ENCODE data around the gene ATP8A1. TPM values are rescaled to one million over a fixed set of nuclear protein-coding genes. Genes with fewer than 3 reads are reported as not detected.

The ATP8A1 gene
- total RNA-seq, 1 donor from 2014 or later = 44.0 TPM

DNA sequence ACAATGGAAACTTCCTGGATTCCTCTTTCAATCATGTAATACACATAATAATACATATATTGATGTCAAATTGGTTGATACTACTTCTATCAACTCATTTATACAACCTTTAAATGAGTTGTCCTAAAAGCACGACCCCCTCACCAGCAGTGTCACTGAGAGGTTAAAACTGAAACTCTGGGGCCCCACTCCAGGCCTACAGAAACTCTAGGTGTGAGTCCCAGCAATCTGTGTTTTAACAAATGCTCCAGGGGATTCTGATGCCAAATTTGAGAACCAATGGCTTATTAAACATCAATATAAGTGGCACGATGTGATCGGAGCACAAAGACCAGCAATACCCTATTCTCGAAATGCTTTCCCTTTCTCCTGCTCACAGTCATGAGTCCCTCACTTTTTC is 47.9 kb downstream of the ATP8A1 start:
- peaks cover 4% of the 10 kb centered on the region for H3K27me3 Mint-ChIP-seq (ENCODE audit: unreplicated experiment)
- TF ChIP-seq, protein P1, sequence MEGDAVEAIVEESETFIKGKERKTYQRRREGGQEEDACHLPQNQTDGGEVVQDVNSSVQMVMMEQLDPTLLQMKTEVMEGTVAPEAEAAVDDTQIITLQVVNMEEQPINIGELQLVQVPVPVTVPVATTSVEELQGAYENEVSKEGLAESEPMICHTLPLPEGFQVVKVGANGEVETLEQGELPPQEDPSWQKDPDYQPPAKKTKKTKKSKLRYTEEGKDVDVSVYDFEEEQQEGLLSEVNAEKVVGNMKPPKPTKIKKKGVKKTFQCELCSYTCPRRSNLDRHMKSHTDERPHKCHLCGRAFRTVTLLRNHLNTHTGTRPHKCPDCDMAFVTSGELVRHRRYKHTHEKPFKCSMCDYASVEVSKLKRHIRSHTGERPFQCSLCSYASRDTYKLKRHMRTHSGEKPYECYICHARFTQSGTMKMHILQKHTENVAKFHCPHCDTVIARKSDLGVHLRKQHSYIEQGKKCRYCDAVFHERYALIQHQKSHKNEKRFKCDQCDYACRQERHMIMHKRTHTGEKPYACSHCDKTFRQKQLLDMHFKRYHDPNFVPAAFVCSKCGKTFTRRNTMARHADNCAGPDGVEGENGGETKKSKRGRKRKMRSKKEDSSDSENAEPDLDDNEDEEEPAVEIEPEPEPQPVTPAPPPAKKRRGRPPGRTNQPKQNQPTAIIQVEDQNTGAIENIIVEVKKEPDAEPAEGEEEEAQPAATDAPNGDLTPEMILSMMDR (IDR thresholded peaks at IDR 0.05; ENCODE audit: unreplicated experiment) = no peak
- no peak overlapping the region for H3K4me3 Mint-ChIP-seq (ENCODE audit: unreplicated experiment)
- H3K4me1 Mint-ChIP-seq (ENCODE audit: unreplicated experiment) = no peaks in the 10 kb centered on the region
- DNase-seq (ENCODE audit: low spot score) = no peak
- H3K36me3 Mint-ChIP-seq (ENCODE audit: low read depth, unreplicated experiment) = peaks cover 5% of the 10 kb centered on the region
- H3K27ac Mint-ChIP-seq (ENCODE audit: unreplicated experiment) = no peak overlapping the region
- H3K9me3 Mint-ChIP-seq (ENCODE audit: unreplicated experiment) = no peaks in the 10 kb centered on the region

DNA sequence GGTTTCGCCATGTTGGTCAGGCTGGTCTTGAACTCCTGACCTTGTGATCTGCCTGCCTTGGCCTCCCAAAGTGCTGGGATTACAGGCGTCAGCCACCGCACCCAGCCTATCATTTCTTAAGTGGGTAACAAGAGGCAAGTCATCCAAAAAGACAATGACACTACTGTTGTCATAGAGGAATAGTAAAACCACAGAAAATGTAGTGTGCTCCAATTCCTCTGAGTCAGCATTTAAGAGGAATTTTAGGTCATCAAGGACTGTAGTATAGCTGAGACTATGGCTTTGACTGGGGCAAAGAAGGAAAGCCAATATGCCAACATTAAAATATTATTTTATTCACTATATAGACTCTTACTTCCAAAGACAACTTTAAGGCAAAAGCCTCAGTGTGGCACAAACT is 48.4 kb downstream of the ATP8A1 start:
- TF ChIP-seq, protein P1 (IDR thresholded peaks at IDR 0.05; ENCODE audit: unreplicated experiment) = no peak
- H3K4me1 Mint-ChIP-seq (ENCODE audit: unreplicated experiment) = no peaks in the 10 kb centered on the region
- DNase-seq (ENCODE audit: low spot score) = no peak
- H3K9me3 Mint-ChIP-seq (ENCODE audit: unreplicated experiment) = no peaks in the 10 kb centered on the region
- no peak overlapping the region for H3K27ac Mint-ChIP-seq (ENCODE audit: unreplicated experiment)
- no peak overlapping the region for H3K4me3 Mint-ChIP-seq (ENCODE audit: unreplicated experiment)
- H3K36me3 Mint-ChIP-seq (ENCODE audit: low read depth, unreplicated experiment) = peaks cover 5% of the 10 kb centered on the region
- H3K27me3 Mint-ChIP-seq (ENCODE audit: unreplicated experiment) = peaks cover 4% of the 10 kb centered on the region

DNA sequence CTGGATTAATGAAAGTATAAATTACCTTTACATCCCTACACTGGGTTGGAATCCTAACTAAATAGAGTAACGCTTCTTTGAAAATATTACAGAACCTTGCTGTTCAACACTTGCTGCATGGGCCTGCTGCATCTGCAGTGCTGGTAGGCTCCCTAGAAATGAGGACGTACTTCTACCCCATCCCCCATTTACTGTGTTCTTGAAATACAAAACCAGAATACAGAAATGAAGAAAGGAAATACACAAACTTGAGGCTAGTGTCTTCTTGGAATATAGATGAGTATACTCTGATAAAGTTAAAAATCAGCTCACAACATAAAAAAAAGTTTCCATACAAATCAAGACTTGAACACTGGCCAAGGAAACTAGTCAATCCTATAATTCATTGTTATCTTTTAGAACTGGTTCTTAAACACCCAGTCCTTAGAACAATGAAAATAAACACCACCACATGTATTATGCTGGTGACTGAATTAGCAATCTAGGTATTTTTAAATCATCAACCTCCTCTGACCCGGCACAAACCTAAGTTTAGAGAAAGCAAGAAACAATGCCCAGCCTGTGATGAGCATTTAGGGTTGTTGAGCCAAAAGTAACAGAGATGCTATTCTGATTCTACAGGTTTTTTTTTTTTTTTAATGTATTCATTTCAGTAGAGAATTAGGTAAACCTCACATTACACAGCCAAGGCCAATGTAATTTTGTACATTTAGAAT is 49.7 kb downstream of the ATP8A1 start:
- Mint-ChIP-seq H3K27ac (ENCODE audit: unreplicated experiment) (no peak overlapping the region), H3K4me3 (ENCODE audit: unreplicated experiment) (no peak overlapping the region), H3K4me1 (ENCODE audit: unreplicated experiment) (no peaks in the 10 kb centered on the region), H3K9me3 (ENCODE audit: unreplicated experiment) (no peaks in the 10 kb centered on the region), H3K27me3 (ENCODE audit: unreplicated experiment) (peaks cover 4% of the 10 kb centered on the region), H3K36me3 (ENCODE audit: low read depth, unreplicated experiment) (peaks cover 5% of the 10 kb centered on the region)
- DNase-seq (ENCODE audit: low spot score) = no peak
- TF ChIP-seq, protein P1 (IDR thresholded peaks at IDR 0.05; ENCODE audit: unreplicated experiment) = no peak

DNA sequence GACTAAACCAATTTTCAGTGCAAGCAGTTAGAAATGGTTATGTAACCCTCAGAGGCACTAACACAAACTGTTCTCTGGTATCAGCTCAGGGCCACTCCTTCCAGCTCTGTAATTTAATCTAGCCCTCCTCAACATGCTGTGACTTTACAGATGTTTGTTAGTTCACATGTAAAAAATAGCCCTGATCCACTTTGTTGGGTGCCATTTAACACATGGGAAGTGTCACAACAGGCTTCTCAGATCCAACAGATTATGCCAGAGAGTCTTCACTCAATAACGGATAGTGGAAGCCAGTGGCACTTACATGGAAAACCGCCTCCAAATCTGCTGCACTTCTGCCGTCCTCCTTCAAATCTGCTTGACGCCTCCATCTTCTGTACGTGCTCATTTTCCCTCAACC is 51.6 kb downstream of the ATP8A1 start:
- peaks cover 4% of the 10 kb centered on the region for H3K27me3 Mint-ChIP-seq (ENCODE audit: unreplicated experiment)
- H3K9me3 Mint-ChIP-seq (ENCODE audit: unreplicated experiment) = no peaks in the 10 kb centered on the region
- DNase-seq (ENCODE audit: low spot score) = no peak
- no peak overlapping the region for H3K27ac Mint-ChIP-seq (ENCODE audit: unreplicated experiment)
- H3K36me3 Mint-ChIP-seq (ENCODE audit: low read depth, unreplicated experiment) = peaks cover 5% of the 10 kb centered on the region
- H3K4me1 Mint-ChIP-seq (ENCODE audit: unreplicated experiment) = no peaks in the 10 kb centered on the region
- H3K4me3 Mint-ChIP-seq (ENCODE audit: unreplicated experiment) = no peak overlapping the region
- TF ChIP-seq, protein P1 (IDR thresholded peaks at IDR 0.05; ENCODE audit: unreplicated experiment) = no peak

DNA sequence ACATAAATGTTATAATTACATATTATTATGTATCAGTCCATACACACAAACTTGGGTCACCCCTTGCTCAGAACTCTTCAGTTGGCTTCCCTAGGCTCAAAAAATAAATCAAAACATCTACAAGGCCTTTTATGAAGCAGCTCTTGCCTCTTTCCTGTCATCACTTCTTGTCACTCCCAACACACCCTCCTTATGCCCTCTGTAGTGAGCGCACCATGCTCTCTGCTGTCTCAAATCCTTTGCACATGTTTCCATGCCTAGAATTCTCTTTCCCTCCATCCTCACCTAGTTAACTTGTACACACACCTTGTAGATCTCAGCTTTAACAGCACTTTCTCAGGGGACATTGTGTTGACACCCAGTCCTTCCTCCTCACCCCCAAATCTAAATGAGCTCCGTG is 53.0 kb downstream of the ATP8A1 start:
- Mint-ChIP-seq H3K4me1 (ENCODE audit: unreplicated experiment) (no peaks in the 10 kb centered on the region), H3K4me3 (ENCODE audit: unreplicated experiment) (no peak overlapping the region), H3K27me3 (ENCODE audit: unreplicated experiment) (no peaks in the 10 kb centered on the region), H3K9me3 (ENCODE audit: unreplicated experiment) (no peaks in the 10 kb centered on the region), H3K36me3 (ENCODE audit: low read depth, unreplicated experiment) (no peaks in the 10 kb centered on the region), H3K27ac (ENCODE audit: unreplicated experiment) (no peak overlapping the region)
- TF ChIP-seq, protein P1 (IDR thresholded peaks at IDR 0.05; ENCODE audit: unreplicated experiment) = no peak
- DNase-seq (ENCODE audit: low spot score) = no peak

Measured in endothelial cell (in vitro differentiated cells).